ENCODE data around the gene CLOCK.

Gene CLOCK

GRCh38 chr4:55398461-55398860 is 148.2 kb downstream of the CLOCK start:
- peak overlapping the region; percentile 94 for H3K4me3 ChIP-seq (ENCODE audit: low read depth, low read length)
- TF ChIP-seq CTCF (IDR thresholded peaks at IDR 0.05; ENCODE audit: borderline replicate concordance, insufficient read depth, low read depth, low read length): no peak

GRCh38 chr4:55397520-55398321 is 149.0 kb downstream of the CLOCK start:
- no peak for TF ChIP-seq CTCF (IDR thresholded peaks at IDR 0.05; ENCODE audit: borderline replicate concordance, insufficient read depth, low read depth, low read length)
- peak overlapping the region; percentile 94 for H3K4me3 ChIP-seq (ENCODE audit: low read depth, low read length)

GRCh38 chr4:55397126-55397436 is 149.6 kb downstream of the CLOCK start:
- TF ChIP-seq CTCF (IDR thresholded peaks at IDR 0.05; ENCODE audit: borderline replicate concordance, insufficient read depth, low read depth, low read length): no peak
- peak overlapping the region; percentile 94 for H3K4me3 ChIP-seq (ENCODE audit: low read depth, low read length)

DNA sequence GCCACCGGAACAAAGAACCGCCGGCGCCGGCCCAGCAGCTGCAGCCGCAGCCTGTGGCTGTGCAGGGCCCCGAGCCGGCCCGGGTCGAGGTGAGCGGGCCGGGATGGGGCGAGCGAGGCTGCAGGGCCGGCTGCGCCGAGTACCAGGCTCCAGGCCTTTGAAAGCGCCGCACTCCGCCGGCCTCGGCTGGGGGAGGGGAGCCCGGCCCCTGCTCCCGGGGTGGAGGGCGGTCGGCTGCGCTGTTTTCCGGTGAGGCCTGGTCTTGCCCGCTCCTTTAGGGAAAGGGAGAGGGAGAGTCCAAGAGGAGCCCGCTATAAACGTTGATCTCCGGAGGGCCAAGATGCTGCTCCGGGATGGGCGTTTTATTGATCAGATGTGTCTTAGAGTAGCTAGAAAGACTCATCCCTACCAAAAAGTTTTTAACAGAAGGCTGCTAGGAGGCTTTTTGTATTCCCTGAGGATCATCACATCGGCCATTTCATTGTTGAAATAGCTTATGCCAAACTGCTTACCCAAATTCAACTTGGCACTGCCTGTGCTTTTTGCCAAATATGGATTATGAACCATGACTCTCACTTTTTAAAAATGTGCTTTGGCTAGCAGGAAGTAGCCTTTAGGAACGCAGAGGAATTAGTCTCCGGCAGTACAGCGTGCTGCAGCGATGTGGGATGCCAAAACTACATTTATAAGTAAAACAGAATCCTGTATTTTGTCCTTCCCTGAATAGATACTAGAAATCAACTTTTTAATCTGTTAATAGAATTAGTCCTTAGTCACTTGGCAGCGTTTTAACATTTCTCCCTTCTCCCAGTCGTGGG is 150.2 kb downstream of the CLOCK start:
- no peak for TF ChIP-seq CTCF (IDR thresholded peaks at IDR 0.05; ENCODE audit: borderline replicate concordance, insufficient read depth, low read depth, low read length)
- peak overlapping the region; percentile 94 for H3K4me3 ChIP-seq (ENCODE audit: low read depth, low read length)

DNA sequence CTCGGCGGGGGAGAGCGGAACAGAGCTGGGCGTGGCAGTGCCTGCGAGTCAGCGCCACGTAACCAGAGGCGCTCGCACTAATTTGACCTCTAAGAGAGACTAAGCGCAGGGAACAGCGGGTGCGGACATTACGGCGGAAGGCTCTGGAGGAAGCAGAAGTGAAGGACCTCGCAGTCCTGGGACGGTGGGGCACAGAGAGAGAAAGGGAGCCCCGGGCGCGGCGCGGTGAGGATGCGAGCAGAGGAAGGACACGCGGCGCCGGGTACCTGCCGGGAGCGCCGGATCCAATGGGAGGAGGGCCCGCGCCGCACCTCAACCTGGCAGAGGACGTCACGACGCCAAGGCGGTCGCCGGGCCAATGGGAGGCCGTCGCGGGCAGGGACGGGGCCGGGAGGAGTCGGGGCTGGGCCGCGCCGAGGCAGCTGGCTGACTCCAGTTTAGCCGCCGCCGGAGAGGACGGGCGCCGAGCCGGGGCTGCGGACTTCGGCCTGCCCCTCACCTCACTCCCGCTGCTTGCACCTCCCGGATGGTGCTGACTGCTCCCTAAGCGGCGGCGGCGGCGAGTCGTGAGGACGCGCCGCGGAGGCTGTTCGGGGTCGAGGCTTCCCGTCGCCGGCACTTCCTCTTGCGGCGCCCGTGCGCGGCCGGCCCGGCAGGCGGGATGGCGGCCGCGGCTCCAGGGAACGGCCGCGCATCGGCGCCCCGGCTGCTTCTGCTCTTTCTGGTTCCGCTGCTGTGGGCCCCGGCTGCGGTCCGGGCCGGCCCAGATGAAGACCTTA is 151.0 kb downstream of the CLOCK start, which contains the start of gene TMEM165:
Gene TMEM165, plus strand, starts transcription at position 429 of the 779 bp plus-strand sequence. Its CDS starts 233 bp downstream, at position 662.
- H3K4me3 ChIP-seq (ENCODE audit: low read depth, low read length): peak within 1 kb of the TSS; percentile 94
- no peak for TF ChIP-seq CTCF (IDR thresholded peaks at IDR 0.05; ENCODE audit: borderline replicate concordance, insufficient read depth, low read depth, low read length)

DNA sequence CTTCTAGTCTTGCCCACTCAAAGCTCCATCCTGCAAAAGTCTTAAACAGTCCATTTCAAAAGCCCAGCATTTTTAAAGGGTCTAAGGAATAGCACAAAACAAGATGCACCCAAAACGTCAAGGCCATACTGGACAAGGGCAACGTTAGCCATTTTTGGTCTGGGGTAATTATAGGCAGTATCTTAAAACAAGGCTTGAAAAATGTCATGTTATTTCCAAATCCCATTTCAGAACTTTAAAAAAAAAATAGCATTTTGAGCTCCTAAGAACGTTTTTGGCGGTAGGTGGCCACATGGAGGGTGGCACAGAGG is 151.5 kb downstream of the CLOCK start:
- TF ChIP-seq CTCF (IDR thresholded peaks at IDR 0.05; ENCODE audit: borderline replicate concordance, insufficient read depth, low read depth, low read length): no peak

More for the DNA sequence above, 151.5 kb downstream of the CLOCK start:
- H3K4me3 ChIP-seq (ENCODE audit: low read depth, low read length): peak overlapping the region; percentile 94
